H9 (cell line): ENCODE results near the gene SLC16A13. TPM values are rescaled to one million over a fixed set of nuclear protein-coding genes. Genes with fewer than 3 reads are reported as not detected.

Experiments
- DNase-seq: peaks from one replicate; pipeline ENCODE4 v3.0.0-alpha.2; 2017
- H2AFZ ChIP-seq: one replicate; pipeline ENCODE4 v1.6.1; 2013; ENCODE audit warnings: mild to moderate bottlenecking, low read length, control low read depth, moderate library complexity
- H2AK5ac ChIP-seq: 2 replicates; pipeline ENCODE4 v1.6.1; 2013; ENCODE audit warnings: low read length, control low read depth, mixed read lengths; ENCODE audit not compliant: insufficient read length
- H2BK120ac ChIP-seq: one replicate; pipeline ENCODE4 v1.6.1; 2013; ENCODE audit warnings: low read depth, mild to moderate bottlenecking, low read length, control low read depth, inconsistent platforms; ENCODE audit not compliant: poor library complexity, severe bottlenecking
- H2BK12ac ChIP-seq: 2 replicates; pipeline ENCODE4 v1.6.1; 2013; ENCODE audit warnings: low read length, control low read depth, mixed read lengths, low read depth; ENCODE audit not compliant: insufficient read length
- H2BK15ac ChIP-seq: 2 replicates; pipeline ENCODE4 v1.6.1; 2013; ENCODE audit warnings: low read depth, low read length, control low read depth
- H2BK20ac ChIP-seq: one replicate; pipeline ENCODE4 v1.6.1; 2013; ENCODE audit warnings: low read depth, mild to moderate bottlenecking, low read length, control low read depth, inconsistent platforms; ENCODE audit not compliant: poor library complexity, severe bottlenecking
- H2BK5ac ChIP-seq: 2 replicates; pipeline ENCODE4 v1.6.1; 2013; ENCODE audit warnings: low read length, control low read depth, mixed read lengths; ENCODE audit not compliant: insufficient read length
- H3K14ac ChIP-seq: 2 replicates; pipeline ENCODE4 v1.6.1; 2013; ENCODE audit warnings: low read length, control low read depth; ENCODE audit not compliant: insufficient read depth
- H3K18ac ChIP-seq: 2 replicates; pipeline ENCODE4 v1.6.1; 2013; ENCODE audit warnings: low read depth, mild to moderate bottlenecking, mixed read lengths, low read length, control low read depth; ENCODE audit not compliant: insufficient read length
- H3K23ac ChIP-seq: 2 replicates; pipeline ENCODE4 v1.6.1; 2013; ENCODE audit warnings: low read length, control low read depth, mixed read lengths, low read depth; ENCODE audit not compliant: insufficient read length
- H3K23me2 ChIP-seq: 2 replicates; pipeline ENCODE4 v1.6.1; 2013; ENCODE audit warnings: low read depth, mild to moderate bottlenecking, mixed read lengths, low read length, control low read depth; ENCODE audit not compliant: insufficient read length, poor library complexity, severe bottlenecking
- H3K27ac ChIP-seq: 2 replicates; pipeline ENCODE4 v1.5.1; 2013; ENCODE audit warnings: low read length, control low read depth, mixed read lengths, low read depth; ENCODE audit not compliant: insufficient read length
- H3K27me3 ChIP-seq: 2 replicates; pipeline ENCODE4 v1.6.1; 2013; ENCODE audit warnings: low read length, control low read depth, inconsistent platforms; ENCODE audit not compliant: insufficient read depth
- H3K4ac ChIP-seq: 2 replicates; pipeline ENCODE4 v1.6.1; 2013; ENCODE audit warnings: low read depth, mild to moderate bottlenecking, control low read depth, inconsistent platforms, low read length, moderate library complexity
- H3K4me1 ChIP-seq: 2 replicates; pipeline ENCODE4 v1.6.1; 2013; ENCODE audit warnings: low read length, control low read depth, inconsistent platforms; ENCODE audit not compliant: insufficient read depth
- H3K4me2 ChIP-seq: 2 replicates; pipeline ENCODE4 v1.6.1; 2013; ENCODE audit warnings: low read length, control low read depth, mixed read lengths; ENCODE audit not compliant: insufficient read length, insufficient read depth
- H3K56ac ChIP-seq: 2 replicates; pipeline ENCODE4 v1.6.1; 2013; ENCODE audit warnings: low read depth, mild to moderate bottlenecking, mixed read lengths, low read length, control low read depth; ENCODE audit not compliant: insufficient read length
- H3K79me1 ChIP-seq: 2 replicates; pipeline ENCODE4 v1.6.1; 2013; ENCODE audit warnings: low read depth, mild to moderate bottlenecking, moderate library complexity, low read length, control low read depth, inconsistent platforms; ENCODE audit not compliant: insufficient read depth, poor library complexity, severe bottlenecking
- H3K79me2 ChIP-seq: 2 replicates; pipeline ENCODE4 v1.6.1; 2013; ENCODE audit warnings: low read length, control low read depth, inconsistent platforms; ENCODE audit not compliant: insufficient read depth
- H3K9ac ChIP-seq: 2 replicates; pipeline ENCODE4 v1.6.1; 2013; ENCODE audit warnings: low read length, control low read depth, mixed read lengths; ENCODE audit not compliant: insufficient read length; ENCODE audit errors: extremely low read depth
- H3K9me3 ChIP-seq: one replicate; pipeline ENCODE4 v1.6.1; 2013; ENCODE audit warnings: low read depth, low read length, inconsistent platforms; ENCODE audit not compliant: control insufficient read depth
- H3T11ph ChIP-seq: one replicate; pipeline ENCODE4 v1.6.1; 2013; ENCODE audit warnings: mild to moderate bottlenecking, low read length, control low read depth, inconsistent platforms
- H4K20me1 ChIP-seq: one replicate; pipeline ENCODE4 v1.6.1; 2013; ENCODE audit not compliant: control insufficient read depth, insufficient read length, insufficient read depth
- H4K5ac ChIP-seq: 2 replicates; pipeline ENCODE4 v1.6.1; 2013; ENCODE audit warnings: low read depth, mild to moderate bottlenecking, mixed read lengths, low read length, control low read depth; ENCODE audit not compliant: insufficient read length
- H4K8ac ChIP-seq: replicated peaks from 2 replicates; pipeline ENCODE4 v1.6.1; 2013; ENCODE audit warnings: low read length, control low read depth, mixed read lengths, low read depth; ENCODE audit not compliant: insufficient read length
- H4K91ac ChIP-seq: 2 replicates; pipeline ENCODE4 v1.6.1; 2013; ENCODE audit warnings: low read depth, mild to moderate bottlenecking, moderate library complexity, mixed read lengths, low read length, control low read depth; ENCODE audit not compliant: insufficient read length
- H3K27ac Mint-ChIP-seq, 3 experiments: 2 replicates in 2 of 3; 3 replicates in 1 of 3; pipeline ENCODE4 v1.8.0; 2020 to 2021; ENCODE audit warnings: mixed read lengths in 3 of 3, mild to moderate bottlenecking in 1 of 3, moderate library complexity in 1 of 3
- H3K27me3 Mint-ChIP-seq: 2 replicates; pipeline ENCODE4 v1.8.0; 2021; ENCODE audit warnings: low read depth, mild to moderate bottlenecking, moderate library complexity, mixed read lengths
- H3K36me3 Mint-ChIP-seq, 3 experiments: 2 replicates in 2 of 3; 3 replicates in 1 of 3; pipeline ENCODE4 v1.8.0; 2020 to 2021; ENCODE audit warnings: low read depth in 3 of 3, mixed read lengths in 3 of 3; ENCODE audit not compliant: insufficient read depth in 1 of 3
- H3K4me1 Mint-ChIP-seq, 2 experiments: 2 replicates each; pipeline ENCODE4 v1.8.0; 2020; ENCODE audit warnings: mixed read lengths in 2 of 2
- H3K4me3 Mint-ChIP-seq, 2 experiments: 2 replicates in 1 of 2; 3 replicates in 1 of 2; pipeline ENCODE4 v1.8.0; 2020 to 2021; ENCODE audit warnings: mild to moderate bottlenecking in 2 of 2, mixed read lengths in 2 of 2, moderate library complexity in 1 of 2
- H3K9me3 Mint-ChIP-seq, 2 experiments: 2 replicates in 1 of 2; 3 replicates in 1 of 2; pipeline ENCODE4 v1.8.0; 2020; ENCODE audit warnings: mild to moderate bottlenecking in 2 of 2, mixed read lengths in 2 of 2, moderate library complexity in 1 of 2
- CTCF ChIP-seq: fragments of 200-600 bp; sonication (generic); conservative IDR thresholded peaks from 3 replicates; pipeline ENCODE4 v1.8.0; 2021; ENCODE audit warnings: antibody characterized with exemption, mild to moderate bottlenecking
- WGBS: extraction: QIAGEN DNeasy Blood & Tissue Kit; methylation state at CpG from one replicate; pipeline ENCODE4 v1.1.7; 2013; ENCODE audit warnings: missing lambda C conversion rate, low lambda C conversion rate, mixed read lengths; ENCODE audit not compliant: insufficient read length; ENCODE audit errors: extremely low coverage; 5-methylcytosine and 5-hydroxymethylcytosine counted together
- total RNA-seq: library from RNA; stranded (reverse); gene quantifications from 2 replicates; pipeline ENCODE4 v1.2.1, GENCODE V29; 2021

The SLC16A13 gene
- total RNA-seq, 1 experiment from 2014 or later: 6.1 TPM

- H4K8ac ChIP-seq: no peak overlapping the region
- H3K14ac ChIP-seq: no peak overlapping the region; the same call in 1 of the 2 replicates
- TF ChIP-seq CTCF: no peak
- H2AFZ ChIP-seq: no peak overlapping the region
- no peak overlapping the region for H2BK5ac ChIP-seq
- no peak overlapping the region for H4K91ac ChIP-seq
- H3K18ac ChIP-seq: no peak overlapping the region
- H2BK12ac ChIP-seq: no peak overlapping the region
- Mint-ChIP-seq H3K4me1 (peaks cover 29 to 44% of the 10 kb centered on the region in 2 experiments), H3K9me3 (no peaks in the 10 kb centered on the region), H3K36me3 (no peaks in the 10 kb centered on the region; a peak in 1 of 7 replicates), H3K27ac (no peak overlapping the region), H3K27me3 (peaks cover 88% of the 10 kb centered on the region), H3K4me3 (peak overlapping the region; percentile 56 to 81)
- no peak overlapping the region for H3K4ac ChIP-seq
- no peak overlapping the region for H3K27ac ChIP-seq
- no peak overlapping the region for H3K23ac ChIP-seq
- H4K5ac ChIP-seq: no peak overlapping the region
- WGBS: no CpG with 5 or more reads among the region's 53 CpGs
- no peak overlapping the region for H2AK5ac ChIP-seq
- H3K4me2 ChIP-seq: peak overlapping the region; percentile 77
- H3K23me2 ChIP-seq: peaks cover 33% of the 10 kb centered on the region
- no peaks in the 10 kb centered on the region for H3K4me1 ChIP-seq
- H3K79me1 ChIP-seq: no peaks in the 10 kb centered on the region
- H2BK120ac ChIP-seq: no peak overlapping the region
- H3T11ph ChIP-seq: no peak overlapping the region
- H3K79me2 ChIP-seq: no peaks in the 10 kb centered on the region
- peaks cover 6% of the 10 kb centered on the region for H3K27me3 ChIP-seq
- H3K56ac ChIP-seq: no peak overlapping the region
- DNase-seq: peak; percentile 71
- H4K20me1 ChIP-seq: no peaks in the 10 kb centered on the region
- H2BK20ac ChIP-seq: no peak overlapping the region
- no peaks in the 10 kb centered on the region for H3K9me3 ChIP-seq
- no peak overlapping the region for H2BK15ac ChIP-seq
- no peak overlapping the region for H3K9ac ChIP-seq
These were observed 6.8 kb downstream of the SLC16A13 start for GRCh38 chr17:7042501-7043181.
